HCT116 (cell line): ENCODE measurements around the gene TNNC1. TPM values are rescaled to one million over a fixed set of nuclear protein-coding genes. Genes with fewer than 3 reads are reported as not detected.

ENCODE experiments used
- ATAC-seq: fragments of 200-7000 bp; cut with Tn5 transposase; 2 replicates; pipeline ENCODE4 v1.9.1; 2020; ENCODE audit warnings: mild to moderate bottlenecking, moderate library complexity
- Bru-seq: library from RNA; stranded (reverse); fragments of 400-500 nt; gene quantifications from one replicate; lab custom pipeline; 2021; lab: Mats Ljungman, UMichigan
- BruChase-seq, 2 experiments: library from RNA; stranded (reverse); fragments of 400-500 nt; gene quantifications; one replicate each; lab custom pipeline; 2021; lab: Mats Ljungman, UMichigan
- BruUV-seq: library from RNA; stranded (reverse); fragments of 400-500 nt; replicated peaks from 2 replicates; lab custom pipeline; 2021; lab: Mats Ljungman, UMichigan
- CTCF ChIA-PET: fragments of 300-600 bp; sonication (Branson Sonifier 250); formaldehyde crosslinking; loops from one replicate; lab custom pipeline; 2021; ENCODE audit warnings: antibody characterized with exemption; lab: Charles Lee
- POLR2A ChIA-PET: fragments of 300-600, 350-600 bp; sonication (Branson Sonifier 250); formaldehyde crosslinking; loops from one replicate; lab custom pipeline; 2021; ENCODE audit warnings: antibody characterized with exemption; lab: Charles Lee
- RAD21 ChIA-PET, 2 experiments: fragments of 300-600 bp; sonication (Branson Sonifier 250); formaldehyde crosslinking; loops; one replicate each; lab custom pipeline; 2023; ENCODE audit warnings: low total read pairs in 2 of 2; ENCODE audit not compliant: uncharacterized antibody in 2 of 2, unreplicated experiment in 2 of 2, low non-redundant PET in 1 of 2; lab: Charles Lee
- DNase-seq: peaks from one replicate; pipeline ENCODE4 v3.0.0-alpha.2; 2010; ENCODE audit warnings: low read depth, low spot score
- H2AFZ ChIP-seq: fragments of 200-600 bp; shearing (Covaris generic), sonication (generic); 2 replicates; pipeline ENCODE4 v1.6.1; 2017; ENCODE audit warnings: low read depth, mixed run types, mixed read lengths, antibody characterized with exemption, low read length; ENCODE audit not compliant: poor library complexity, severe bottlenecking
- H3K27ac ChIP-seq: 2 replicates; pipeline ENCODE4 v1.5.1; 2012; ENCODE audit warnings: low read depth, low read length
- H3K27me3 ChIP-seq: fragments of 200-600 bp; sonication (generic); 2 replicates; pipeline ENCODE4 v1.6.1; 2016; ENCODE audit warnings: mixed run types, low read length, mixed read lengths; ENCODE audit not compliant: insufficient read depth
- H3K36me3 ChIP-seq, 2 experiments: fragments of 200-500 bp in 1 of 2; fragments of 200-600 bp in 1 of 2; sonication (Bioruptor generic) in 1 of 2; sonication (generic) in 1 of 2; 2 replicates each; pipeline versions ENCODE4 v1.5.1 to v1.6.1; 2014 to 2016; ENCODE audit warnings: low read length in 2 of 2, inconsistent platforms in 1 of 2, mixed read lengths in 1 of 2, mixed run types in 1 of 2; ENCODE audit not compliant: insufficient read depth in 2 of 2, control insufficient read depth in 1 of 2
- H3K4me1 ChIP-seq, 2 experiments: fragments of 200-600 bp in 1 of 2; sonication (generic) in 1 of 2; 2 replicates each; pipeline versions ENCODE4 v1.5.1 to v1.6.1; 2012 to 2017; ENCODE audit warnings: low read length in 2 of 2, inconsistent platforms in 1 of 2, mild to moderate bottlenecking in 1 of 2, mixed read lengths in 1 of 2, mixed run types in 1 of 2, moderate library complexity in 1 of 2; ENCODE audit not compliant: insufficient read depth in 2 of 2, control insufficient read depth in 1 of 2
- H3K4me2 ChIP-seq: fragments of 200-600 bp; sonication (generic); 2 replicates; pipeline ENCODE4 v1.6.1; 2017; ENCODE audit warnings: mixed run types, low read length, mixed read lengths
- H3K4me3 ChIP-seq, 2 experiments: fragments of 200-600 bp in 1 of 2; sonication (generic) in 1 of 2; replicated peaks in 1 of 2; 2 replicates each; pipeline ENCODE4 v1.5.1; 2011 to 2016; ENCODE audit warnings: low read length in 2 of 2, control low read depth in 1 of 2, low read depth in 1 of 2, mild to moderate bottlenecking in 1 of 2, mixed read lengths in 1 of 2, mixed run types in 1 of 2
- H3K79me2 ChIP-seq: fragments of 200-600 bp; sonication (generic); 2 replicates; pipeline ENCODE4 v1.6.1; 2017; ENCODE audit warnings: mild to moderate bottlenecking, mixed run types, low read length, moderate library complexity, mixed read lengths; ENCODE audit not compliant: insufficient read depth
- H3K9ac ChIP-seq: fragments of 200-600 bp; sonication (generic); 2 replicates; pipeline ENCODE4 v1.6.1; 2016; ENCODE audit warnings: low read length, mixed read lengths
- H3K9me2 ChIP-seq: fragments of 200-600 bp; sonication (generic), shearing (Covaris generic); 2 replicates; pipeline ENCODE4 v1.6.1; 2017; ENCODE audit warnings: mixed run types, mild to moderate bottlenecking, moderate library complexity; ENCODE audit not compliant: insufficient read depth
- H3K9me3 ChIP-seq, 2 experiments: fragments of 200-500 bp in 1 of 2; fragments of 200-600 bp in 1 of 2; sonication (Bioruptor generic) in 1 of 2; sonication (generic) in 1 of 2; 2 replicates each; pipeline ENCODE4 v1.6.1; 2014 to 2017; ENCODE audit warnings: low read length in 2 of 2, mixed read lengths in 2 of 2, inconsistent platforms in 1 of 2, low read depth in 1 of 2, mild to moderate bottlenecking in 1 of 2, mixed run types in 1 of 2, moderate library complexity in 1 of 2; ENCODE audit not compliant: control insufficient read depth in 1 of 2, insufficient read depth in 1 of 2
- H4K20me1 ChIP-seq: fragments of 200-600 bp; sonication (generic), shearing (Covaris generic); 2 replicates; pipeline ENCODE4 v1.6.1; 2017; ENCODE audit warnings: mixed run types, mild to moderate bottlenecking, moderate library complexity; ENCODE audit not compliant: insufficient read depth
- CBX3 ChIP-seq: IDR thresholded peaks from 2 replicates; pipeline ENCODE4 v1.6.1; 2012; ENCODE audit warnings: low read depth
- EZH2phosphoT487 ChIP-seq: fragments of 200-600 bp; IDR thresholded peaks from 2 replicates; pipeline ENCODE4 v1.6.1; 2018; ENCODE audit warnings: antibody characterized with exemption, borderline replicate concordance
- FOSL1 ChIP-seq: IDR thresholded peaks from 2 replicates; pipeline ENCODE4 v1.6.1; 2012; ENCODE audit warnings: low read depth
- JUND ChIP-seq: IDR thresholded peaks from 2 replicates; pipeline ENCODE4 v1.6.1; 2012
- MAX ChIP-seq: IDR thresholded peaks from 2 replicates; pipeline ENCODE4 v1.6.1; 2012
- RAD21 ChIP-seq: IDR thresholded peaks from 2 replicates; pipeline ENCODE4 v1.6.1; 2012; ENCODE audit warnings: low read depth, mild to moderate bottlenecking
- YY1 ChIP-seq: IDR thresholded peaks from 2 replicates; pipeline ENCODE4 v1.6.1; 2011; ENCODE audit warnings: low read length, low read depth, moderate library complexity, mild to moderate bottlenecking; ENCODE audit not compliant: insufficient replicate concordance; ENCODE audit errors: extremely low read depth
- ZFX ChIP-seq: fragments of 450-650 bp; IDR thresholded peaks from 2 replicates; pipeline ENCODE4 v1.6.1; 2017
- intact Hi-C: fragments of 100-400 bp; cut with micrococcal nuclease; formaldehyde crosslinking; loops from 2 replicates; pipeline ENCODE4 v1.10.0; 2022
- long read RNA-seq: library from polyadenylated mRNA; unstranded; transcript quantifications from one replicate; pipeline ENCODE4 v2.0.0, GENCODE V29; 2021; ENCODE audit not compliant: unreplicated experiment
- polyA plus RNA-seq: library from polyadenylated mRNA; unstranded; fragments of >200 nt; gene quantifications from 2 replicates; pipeline ENCODE4 v1.2.1, GENCODE V29; 2012; ENCODE audit warnings: missing spikeins
- total RNA-seq: library from RNA; stranded (reverse); gene quantifications from one replicate; pipeline ENCODE4 v1.2.1, GENCODE V29; 2021; ENCODE audit not compliant: unreplicated experiment
- TF ChIP-seq, protein P1 (sequence below): IDR thresholded peaks from 2 replicates; pipeline ENCODE4 v1.6.1; 2011; ENCODE audit warnings: mild to moderate bottlenecking, low read length, moderate library complexity; ENCODE audit not compliant: insufficient replicate concordance; ENCODE audit errors: extremely low read depth
- TF ChIP-seq, protein P2 (sequence below), 3 experiments: fragments of 200-600 bp in 1 of 3; sonication (generic) in 1 of 3; IDR thresholded peaks in 2 of 3; conservative IDR thresholded peaks in 1 of 3; 2 replicates each; pipeline ENCODE4 v1.5.1; 2012 to 2017; ENCODE audit warnings: low read depth in 2 of 3, low read length in 2 of 3, antibody characterized with exemption in 1 of 3, borderline replicate concordance in 1 of 3, control low read depth in 1 of 3, mild to moderate bottlenecking in 1 of 3, mixed read lengths in 1 of 3, mixed run types in 1 of 3, moderate library complexity in 1 of 3; ENCODE audit not compliant: insufficient read depth in 1 of 3
- TF ChIP-seq, protein P3 (sequence below): IDR thresholded peaks from 2 replicates; pipeline ENCODE4 v1.6.1; 2012; ENCODE audit warnings: low read depth
- TF ChIP-seq, protein P4 (sequence below): IDR thresholded peaks from 2 replicates; pipeline ENCODE4 v1.6.1; 2012

Gene TNNC1
- total RNA-seq, result 2.2 TPM
- polyA plus RNA-seq, result 6.1 and 7.1 TPM in 2 replicates
- Bru-seq, nascent RNA, result percentile 24 among the genes with signal in this experiment
- BruChase-seq, experiment 1, labeled RNA remaining after a 6-hour chase, result percentile 20 among the genes with signal in this experiment
- percentile 24 among the genes with signal in this experiment for BruChase-seq, experiment 2, labeled RNA remaining after a 2-hour chase
- long read RNA-seq, partial matches to known transcripts, result 0 of 1 reads
- long read RNA-seq, other reads (novel, unspliced or antisense), result 0 of 1 reads

DNA sequence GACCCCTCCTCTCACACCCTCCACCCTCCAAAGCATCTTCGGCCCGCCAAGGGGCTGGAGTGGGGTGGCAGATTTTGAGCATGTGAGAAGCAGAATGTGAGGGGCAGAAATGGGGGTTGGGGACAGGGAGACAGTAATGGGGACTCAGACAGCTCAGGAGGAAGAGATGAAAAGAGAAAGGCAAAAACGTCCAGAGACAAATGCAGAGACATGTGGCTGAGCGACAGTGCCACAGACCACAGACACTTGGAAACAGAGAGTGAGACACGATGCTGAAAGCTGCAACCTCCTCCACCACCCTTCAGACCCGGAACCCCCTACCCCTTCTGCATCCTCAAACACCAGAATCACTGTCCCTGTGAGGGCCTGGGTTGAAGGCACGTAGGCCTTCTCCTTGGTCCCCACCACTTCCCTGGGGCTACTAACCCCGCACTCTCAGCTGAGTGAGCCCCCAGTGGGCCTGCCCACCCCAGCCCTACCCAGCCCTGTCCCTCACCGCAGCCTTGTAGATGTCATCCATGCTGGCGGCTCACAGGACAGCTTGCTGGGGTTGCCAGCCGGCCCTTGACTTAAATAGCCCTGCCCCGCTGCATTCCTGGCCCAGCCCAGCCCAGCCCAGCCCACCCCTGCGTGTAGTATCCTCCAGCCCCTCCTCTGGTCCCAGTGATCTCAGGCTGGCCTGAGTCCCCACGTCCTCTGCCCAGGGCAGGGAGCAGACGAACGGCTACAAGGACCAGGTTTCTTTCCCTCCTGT lies at the start of gene TNNC1:
TSS of gene TNNC1 (minus strand) at position 546 of the 754 bp plus-strand sequence. CDS start at position 520, 26 bp downstream.
- BruUV-seq, result no TSS peak
- no peak within 1 kb of the TSS for H2AFZ ChIP-seq
- DNase-seq, result no peak

More for the DNA sequence above, at the start of gene TNNC1:
- CTCF ChIA-PET, result no interaction called here
- no peaks in the 10 kb centered on the region for H3K9me3 ChIP-seq
- POLR2A ChIA-PET, result interaction anchor here (1.7 kb wide), 1 partner anchor 83 kb away, joined by 8 read pairs; the partner anchor contains the start of gene UQCC5
- H4K20me1 ChIP-seq, result no peaks in the 10 kb centered on the region
- H3K4me3 ChIP-seq, result peak within 1 kb of the TSS; percentile 80 to 94
- peak within 1 kb of the TSS; percentile 66 for H3K27ac ChIP-seq
- TF ChIP-seq CBX3 (no peak), ZFX (no peak), JUND (no peak), MAX (no peak), EZH2phosphoT487 (no peak), RAD21 (no peak), YY1 (no peak), FOSL1 (no peak)
- TF ChIP-seq, protein P1, sequence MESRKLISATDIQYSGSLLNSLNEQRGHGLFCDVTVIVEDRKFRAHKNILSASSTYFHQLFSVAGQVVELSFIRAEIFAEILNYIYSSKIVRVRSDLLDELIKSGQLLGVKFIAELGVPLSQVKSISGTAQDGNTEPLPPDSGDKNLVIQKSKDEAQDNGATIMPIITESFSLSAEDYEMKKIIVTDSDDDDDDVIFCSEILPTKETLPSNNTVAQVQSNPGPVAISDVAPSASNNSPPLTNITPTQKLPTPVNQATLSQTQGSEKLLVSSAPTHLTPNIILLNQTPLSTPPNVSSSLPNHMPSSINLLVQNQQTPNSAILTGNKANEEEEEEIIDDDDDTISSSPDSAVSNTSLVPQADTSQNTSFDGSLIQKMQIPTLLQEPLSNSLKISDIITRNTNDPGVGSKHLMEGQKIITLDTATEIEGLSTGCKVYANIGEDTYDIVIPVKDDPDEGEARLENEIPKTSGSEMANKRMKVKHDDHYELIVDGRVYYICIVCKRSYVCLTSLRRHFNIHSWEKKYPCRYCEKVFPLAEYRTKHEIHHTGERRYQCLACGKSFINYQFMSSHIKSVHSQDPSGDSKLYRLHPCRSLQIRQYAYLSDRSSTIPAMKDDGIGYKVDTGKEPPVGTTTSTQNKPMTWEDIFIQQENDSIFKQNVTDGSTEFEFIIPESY, result no peak
- TF ChIP-seq, protein P2, sequence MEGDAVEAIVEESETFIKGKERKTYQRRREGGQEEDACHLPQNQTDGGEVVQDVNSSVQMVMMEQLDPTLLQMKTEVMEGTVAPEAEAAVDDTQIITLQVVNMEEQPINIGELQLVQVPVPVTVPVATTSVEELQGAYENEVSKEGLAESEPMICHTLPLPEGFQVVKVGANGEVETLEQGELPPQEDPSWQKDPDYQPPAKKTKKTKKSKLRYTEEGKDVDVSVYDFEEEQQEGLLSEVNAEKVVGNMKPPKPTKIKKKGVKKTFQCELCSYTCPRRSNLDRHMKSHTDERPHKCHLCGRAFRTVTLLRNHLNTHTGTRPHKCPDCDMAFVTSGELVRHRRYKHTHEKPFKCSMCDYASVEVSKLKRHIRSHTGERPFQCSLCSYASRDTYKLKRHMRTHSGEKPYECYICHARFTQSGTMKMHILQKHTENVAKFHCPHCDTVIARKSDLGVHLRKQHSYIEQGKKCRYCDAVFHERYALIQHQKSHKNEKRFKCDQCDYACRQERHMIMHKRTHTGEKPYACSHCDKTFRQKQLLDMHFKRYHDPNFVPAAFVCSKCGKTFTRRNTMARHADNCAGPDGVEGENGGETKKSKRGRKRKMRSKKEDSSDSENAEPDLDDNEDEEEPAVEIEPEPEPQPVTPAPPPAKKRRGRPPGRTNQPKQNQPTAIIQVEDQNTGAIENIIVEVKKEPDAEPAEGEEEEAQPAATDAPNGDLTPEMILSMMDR (IDR thresholded peaks at IDR 0.05 in 2 of 3, conservative IDR thresholded peaks at IDR 0.05 in 1 of 3; ENCODE audit: borderline replicate concordance in 1 of 3, insufficient read depth in 1 of 3, low read depth in 2 of 3, low read length in 2 of 3), result no peak
- TF ChIP-seq, protein P3, sequence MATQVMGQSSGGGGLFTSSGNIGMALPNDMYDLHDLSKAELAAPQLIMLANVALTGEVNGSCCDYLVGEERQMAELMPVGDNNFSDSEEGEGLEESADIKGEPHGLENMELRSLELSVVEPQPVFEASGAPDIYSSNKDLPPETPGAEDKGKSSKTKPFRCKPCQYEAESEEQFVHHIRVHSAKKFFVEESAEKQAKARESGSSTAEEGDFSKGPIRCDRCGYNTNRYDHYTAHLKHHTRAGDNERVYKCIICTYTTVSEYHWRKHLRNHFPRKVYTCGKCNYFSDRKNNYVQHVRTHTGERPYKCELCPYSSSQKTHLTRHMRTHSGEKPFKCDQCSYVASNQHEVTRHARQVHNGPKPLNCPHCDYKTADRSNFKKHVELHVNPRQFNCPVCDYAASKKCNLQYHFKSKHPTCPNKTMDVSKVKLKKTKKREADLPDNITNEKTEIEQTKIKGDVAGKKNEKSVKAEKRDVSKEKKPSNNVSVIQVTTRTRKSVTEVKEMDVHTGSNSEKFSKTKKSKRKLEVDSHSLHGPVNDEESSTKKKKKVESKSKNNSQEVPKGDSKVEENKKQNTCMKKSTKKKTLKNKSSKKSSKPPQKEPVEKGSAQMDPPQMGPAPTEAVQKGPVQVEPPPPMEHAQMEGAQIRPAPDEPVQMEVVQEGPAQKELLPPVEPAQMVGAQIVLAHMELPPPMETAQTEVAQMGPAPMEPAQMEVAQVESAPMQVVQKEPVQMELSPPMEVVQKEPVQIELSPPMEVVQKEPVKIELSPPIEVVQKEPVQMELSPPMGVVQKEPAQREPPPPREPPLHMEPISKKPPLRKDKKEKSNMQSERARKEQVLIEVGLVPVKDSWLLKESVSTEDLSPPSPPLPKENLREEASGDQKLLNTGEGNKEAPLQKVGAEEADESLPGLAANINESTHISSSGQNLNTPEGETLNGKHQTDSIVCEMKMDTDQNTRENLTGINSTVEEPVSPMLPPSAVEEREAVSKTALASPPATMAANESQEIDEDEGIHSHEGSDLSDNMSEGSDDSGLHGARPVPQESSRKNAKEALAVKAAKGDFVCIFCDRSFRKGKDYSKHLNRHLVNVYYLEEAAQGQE, result no peak
- TF ChIP-seq, protein P4, sequence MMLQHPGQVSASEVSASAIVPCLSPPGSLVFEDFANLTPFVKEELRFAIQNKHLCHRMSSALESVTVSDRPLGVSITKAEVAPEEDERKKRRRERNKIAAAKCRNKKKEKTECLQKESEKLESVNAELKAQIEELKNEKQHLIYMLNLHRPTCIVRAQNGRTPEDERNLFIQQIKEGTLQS, result no peak
- intact Hi-C loops, result no loop called here
- peak within 1 kb of the TSS; percentile 95 for H3K9ac ChIP-seq
- no peaks in the 10 kb centered on the region for H3K9me2 ChIP-seq
- H3K4me1 ChIP-seq, result peaks cover 46 to 71% of the 10 kb centered on the region in 2 experiments
- no peaks in the 10 kb centered on the region for H3K27me3 ChIP-seq
- RAD21 ChIA-PET, result interaction anchor here in 1 of 2 experiments (0.6 kb wide), 1 partner anchor 183 kb away, joined by 3 read pairs; no protein-coding TSS in a partner anchor
- no peak for ATAC-seq
- H3K36me3 ChIP-seq, result peaks cover 8 to 19% of the 10 kb centered on the region in 2 experiments
- H3K4me2 ChIP-seq, result peak within 1 kb of the TSS; percentile 89
- peaks cover 30% of the 10 kb centered on the region for H3K79me2 ChIP-seq
